Gastrocnemius medialis (tissue), 4 donors: ENCODE results near the gene LTBP4. TPM values are rescaled to one million over a fixed set of nuclear protein-coding genes. Genes with fewer than 3 reads are reported as not detected.

Experiments
- ATAC-seq, 2 donors: fragments of 150-250 bp; one replicate each; pipeline ENCODE4 v1.9.1; 2016
- DNase-seq, 2 donors: peaks; one replicate each; pipeline ENCODE4 v3.0.0-alpha.2; 2019
- H3K27ac ChIP-seq, 4 donors: fragments of 200-600 bp; sonication (generic); 1 replicate in 1 of 4; 2 replicates in 3 of 4; pipeline ENCODE4 v1.5.1; 2016 to 2018; ENCODE audit warnings: mild to moderate bottlenecking in 2 of 4, moderate library complexity in 1 of 4
- H3K27me3 ChIP-seq, 3 donors: fragments of 200-600 bp; sonication (generic) in 2 of 3; 1 replicate in 1 of 3; 2 replicates in 2 of 3; pipeline versions ENCODE4 v1.5.1 to v1.6.0; 2016 to 2019; ENCODE audit warnings: mild to moderate bottlenecking in 1 of 3, moderate library complexity in 1 of 3
- H3K36me3 ChIP-seq, 2 donors: fragments of 200-600 bp; sonication (generic) in 1 of 2; one replicate each; pipeline ENCODE4 v1.5.1; 2017 to 2018
- H3K4me1 ChIP-seq, 2 donors: fragments of 200-600 bp; sonication (generic) in 1 of 2; one replicate each; pipeline ENCODE4 v1.5.1; 2016 to 2017; ENCODE audit warnings: mild to moderate bottlenecking in 2 of 2
- H3K4me3 ChIP-seq, 4 donors: fragments of 200-600 bp; sonication (generic) in 3 of 4; 1 replicate in 1 of 4; 2 replicates in 3 of 4; pipeline ENCODE4 v1.5.1; 2016 to 2019; ENCODE audit warnings: mild to moderate bottlenecking in 2 of 4
- H3K9me3 ChIP-seq, 3 donors: fragments of 200-600 bp; sonication (generic) in 2 of 3; 1 replicate in 1 of 3; 2 replicates in 2 of 3; pipeline ENCODE4 v1.5.1; 2016 to 2019
- CTCF ChIP-seq, 5 experiments: fragments of 450-650 bp in 3 of 5; fragments of 200-600 bp in 2 of 5; sonication (generic) in 2 of 5; IDR thresholded peaks in 4 of 5; conservative IDR thresholded peaks in 1 of 5; 1 replicate in 4 of 5; 2 replicates in 1 of 5; pipeline ENCODE4 v1.5.1; 2016 to 2019; ENCODE audit warnings: antibody characterized with exemption in 5 of 5, mild to moderate bottlenecking in 3 of 5, moderate library complexity in 3 of 5
- POLR2A ChIP-seq, 2 donors: fragments of 450-650 bp; IDR thresholded peaks; one replicate each; pipeline ENCODE4 v1.6.1; 2017; ENCODE audit warnings: antibody characterized with exemption in 2 of 2, mild to moderate bottlenecking in 2 of 2, moderate library complexity in 2 of 2
- in situ Hi-C, 4 donors: fragments of 200-750 bp; cut with MboI; loops; one replicate each; pipeline versions ENCODE4 v1.15.0 to v1.8.0; 2017; ENCODE audit warnings: low sequenced_read_pairs in 4 of 4
- intact Hi-C: fragments of 100-400 bp; cut with DNase I; formaldehyde crosslinking; loops from one replicate; pipeline ENCODE4 v1.15.1; 2023; ENCODE audit warnings: low total_unique reads
- total RNA-seq, 4 donors: library from RNA; depleted of rRNA; stranded (reverse); fragments of >200 nt; gene quantifications; one replicate each; pipeline versions ENCODE4 v1.1.0 to v1.2.3, GENCODE V29; 2016

The LTBP4 gene
- total RNA-seq = 10 to 100 TPM; 34.4 to 46.7 (median 40.5) TPM

- TF ChIP-seq CTCF (IDR thresholded peaks at IDR 0.05 in 4 of 5, conservative IDR thresholded peaks at IDR 0.05 in 1 of 5) = peak in 1 of 5 experiments; percentile 24
- no peak for TF ChIP-seq POLR2A (IDR thresholded peaks at IDR 0.05)
- Histone ChIP-seq H3K27me3 (peaks cover 36 to 52% (median 39%) of the 10 kb centered on the region in 3 donors), H3K4me3 (peak within 1 kb of the TSS; percentile 49 to 60 (median 57)), H3K9me3 (no peaks in the 10 kb centered on the region), H3K4me1 (peaks cover 38 to 44% of the 10 kb centered on the region in 2 donors), H3K27ac (peak within 1 kb of the TSS; percentile 73 to 84 (median 78)), H3K36me3 (no peaks in the 10 kb centered on the region)
- in situ Hi-C loops = no loop called here
- intact Hi-C loops = loop anchor here (5.0 kb wide), 1 partner anchor 314 kb away; the partner anchor contains the start of gene AKT2
- no peak for DNase-seq
- ATAC-seq = no peak
These were observed at the start of gene LTBP4 for GRCh38 chr19:40601134-40601974. Gene LTBP4, plus strand, starts transcription at chr19:40601369. Its CDS starts 19 bp downstream, at chr19:40601388.

GRCh38 chr19:40552848-40553247 is 48.3 kb upstream of the LTBP4 start:
- ATAC-seq (no peak), DNase-seq (no peak)
- peaks cover 0 to 6% (median 3%) of the 10 kb centered on the region in 3 donors for H3K27me3 ChIP-seq
- H3K9me3 ChIP-seq = no peaks in the 10 kb centered on the region
- intact Hi-C loops = no loop called here
- in situ Hi-C loops = no loop called here
- no peak overlapping the region for H3K4me3 ChIP-seq
- H3K36me3 ChIP-seq = no peaks in the 10 kb centered on the region
- H3K4me1 ChIP-seq = no peaks in the 10 kb centered on the region
- H3K27ac ChIP-seq = no peak overlapping the region
- TF ChIP-seq CTCF (IDR thresholded peaks at IDR 0.05 in 4 of 5, conservative IDR thresholded peaks at IDR 0.05 in 1 of 5) (no peak), POLR2A (IDR thresholded peaks at IDR 0.05) (no peak)

GRCh38 chr19:40553885-40554857 is 47.0 kb upstream of the LTBP4 start:
- Histone ChIP-seq H3K27ac (no peak overlapping the region), H3K4me3 (no peak overlapping the region), H3K4me1 (no peaks in the 10 kb centered on the region), H3K27me3 (peaks cover 0 to 6% (median 0%) of the 10 kb centered on the region in 3 donors), H3K9me3 (no peaks in the 10 kb centered on the region), H3K36me3 (no peaks in the 10 kb centered on the region)
- TF ChIP-seq CTCF (IDR thresholded peaks at IDR 0.05 in 4 of 5, conservative IDR thresholded peaks at IDR 0.05 in 1 of 5) (no peak), POLR2A (IDR thresholded peaks at IDR 0.05) (no peak)
- DNase-seq (no peak), ATAC-seq (no peak)
- intact Hi-C loops (no loop called here), in situ Hi-C loops (no loop called here)

DNA sequence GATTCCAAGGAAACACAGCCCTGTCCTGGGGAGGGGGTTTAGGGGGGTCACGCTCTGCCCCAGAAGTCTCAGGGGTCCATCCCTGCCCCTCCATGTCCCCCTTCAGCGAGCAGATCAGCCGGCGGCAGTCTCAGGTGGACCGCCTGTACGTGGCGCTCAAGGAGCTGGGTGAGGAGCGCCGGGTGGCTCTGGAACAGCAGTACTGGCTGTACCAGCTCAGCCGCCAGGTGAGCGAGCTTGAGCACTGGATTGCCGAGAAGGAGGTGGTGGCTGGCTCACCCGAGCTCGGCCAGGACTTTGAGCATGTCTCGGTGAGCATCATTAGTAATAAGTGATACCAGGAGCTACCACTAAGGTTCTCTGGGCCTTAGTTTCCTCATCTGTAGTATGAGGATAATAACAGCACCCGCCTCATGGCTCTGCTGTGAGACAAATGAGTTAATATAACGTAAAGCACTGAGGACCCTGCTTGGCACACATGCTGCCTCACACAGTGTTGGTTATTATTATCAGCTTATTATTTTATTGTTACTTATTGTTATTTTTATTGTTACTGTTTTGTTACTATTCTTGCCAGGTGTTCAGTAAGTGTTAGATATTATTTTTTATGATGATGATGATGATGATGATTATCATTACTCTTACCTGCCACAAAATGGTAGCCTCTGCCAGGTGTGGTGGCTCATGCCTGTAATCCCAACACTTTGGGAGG is 45.0 kb upstream of the LTBP4 start:
- H3K9me3 ChIP-seq = no peaks in the 10 kb centered on the region
- H3K36me3 ChIP-seq = no peaks in the 10 kb centered on the region
- in situ Hi-C loops = no loop called here
- no peak for ATAC-seq
- peaks cover 0 to 3% (median 0%) of the 10 kb centered on the region in 3 donors for H3K27me3 ChIP-seq
- H3K4me1 ChIP-seq = no peaks in the 10 kb centered on the region
- intact Hi-C loops = no loop called here
- H3K4me3 ChIP-seq = no peak overlapping the region
- no peak for TF ChIP-seq CTCF (IDR thresholded peaks at IDR 0.05 in 4 of 5, conservative IDR thresholded peaks at IDR 0.05 in 1 of 5)
- no peak for TF ChIP-seq POLR2A (IDR thresholded peaks at IDR 0.05)
- H3K27ac ChIP-seq = no peak overlapping the region
- no peak for DNase-seq
